Adrenal gland (tissue), 5 donors: ENCODE data around the gene ACVRL1.

Experiments
- CTCF ChIP-seq, 6 experiments: fragments of 450-650 bp in 4 of 6; fragments of 200-600 bp in 2 of 6; sonication (generic) in 1 of 6; IDR thresholded peaks; 1 replicate in 5 of 6; 2 replicates in 1 of 6; pipeline versions ENCODE4 v1.5.1 to v1.8.0; 2016 to 2021; ENCODE audit warnings: antibody characterized with exemption in 6 of 6, mild to moderate bottlenecking in 2 of 6, moderate library complexity in 1 of 6
- POLR2A ChIP-seq, 2 donors: fragments of 450-650 bp; IDR thresholded peaks; one replicate each; pipeline ENCODE4 v1.6.1; 2017; ENCODE audit warnings: antibody characterized with exemption in 2 of 2, mild to moderate bottlenecking in 2 of 2, moderate library complexity in 1 of 2
- donor health status: DM: no; HTN: no; CAD: no.

GRCh38 chr12:51889216-51890132, 17.8 kb upstream of the ACVRL1 start:
- no peak for TF ChIP-seq CTCF (IDR thresholded peaks at IDR 0.05)
- TF ChIP-seq POLR2A (IDR thresholded peaks at IDR 0.05): no peak
